NCI-H2196 treated with DMSO at 0.1 percent for 48 hours (cell line): ENCODE measurements around the gene CXCR4.

Source experiments
- DNase-seq: peaks from one replicate; lab custom pipeline; 2025; ENCODE audit not compliant: unreplicated experiment; lab: John Stamatoyannopoulos, UW

CXCR4 gene

GRCh38 chr2:136131961-136132824 lies 14.2 kb upstream of the CXCR4 start:
- no peak for DNase-seq

DNA sequence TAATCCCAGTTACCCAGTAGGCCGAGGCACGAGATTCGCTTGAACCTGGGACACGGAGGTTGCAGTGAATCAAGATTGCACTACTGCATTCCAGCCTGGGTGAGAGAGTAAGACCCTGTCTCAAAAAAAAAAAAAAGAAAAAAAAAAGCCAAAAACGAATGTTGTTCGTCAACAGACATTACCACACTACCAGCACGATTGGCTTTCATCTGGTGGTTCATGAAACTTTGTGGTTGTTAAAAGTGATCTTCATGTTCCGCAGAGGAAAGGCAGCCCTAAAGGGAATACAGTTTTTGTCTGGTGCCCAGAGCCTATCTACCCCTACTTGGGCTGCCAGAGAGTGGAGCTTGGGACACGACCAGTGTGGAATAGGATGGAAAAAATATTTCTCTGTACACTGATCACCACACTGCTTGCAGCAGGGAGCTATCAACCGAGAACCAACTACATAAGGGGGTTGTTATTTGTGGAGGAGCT lies 13.6 kb upstream of the CXCR4 start:
- DNase-seq = no peak

DNA sequence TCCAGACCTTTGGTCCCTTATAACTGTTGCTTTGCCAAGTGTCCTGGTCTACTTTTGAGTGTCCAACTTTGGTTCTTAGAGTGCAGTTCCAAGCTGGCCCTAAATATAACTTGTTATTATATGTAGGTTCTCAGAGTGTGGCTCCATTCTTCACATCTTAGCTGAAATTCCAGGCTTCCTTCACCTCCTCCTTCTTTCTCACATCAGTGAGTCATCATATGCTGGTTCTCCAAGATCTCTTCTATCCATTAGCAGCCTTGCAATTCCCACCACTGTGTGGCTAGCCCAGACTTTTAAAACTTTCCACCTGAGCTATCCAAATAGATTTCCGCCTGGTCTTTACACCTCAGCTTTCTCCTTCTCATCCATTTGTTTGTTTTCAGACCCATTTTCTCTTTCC lies 12.6 kb upstream of the CXCR4 start:
- no peak for DNase-seq

GRCh38 chr2:136130045-136130444 lies 12.1 kb upstream of the CXCR4 start:
- no peak for DNase-seq

DNA sequence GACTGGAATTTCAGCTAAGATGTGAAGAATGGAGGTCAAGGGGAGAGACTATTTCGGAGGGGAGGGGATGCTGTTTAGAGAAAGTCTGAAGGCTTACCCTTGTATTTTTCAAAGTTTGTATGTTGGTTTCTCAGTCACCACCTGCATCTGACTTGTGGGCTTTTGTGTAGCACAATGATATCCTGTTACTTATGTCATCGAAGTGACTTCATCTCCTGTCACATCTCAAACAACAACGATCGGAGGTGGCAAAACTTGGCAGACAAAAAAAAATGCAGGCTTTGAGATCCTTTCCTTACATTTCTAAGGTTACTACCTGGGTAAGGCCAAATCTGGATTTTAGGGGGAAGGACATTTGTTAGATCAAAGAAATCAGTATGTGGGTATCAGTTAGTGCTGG lies 11.7 kb upstream of the CXCR4 start:
- no peak for DNase-seq

DNA sequence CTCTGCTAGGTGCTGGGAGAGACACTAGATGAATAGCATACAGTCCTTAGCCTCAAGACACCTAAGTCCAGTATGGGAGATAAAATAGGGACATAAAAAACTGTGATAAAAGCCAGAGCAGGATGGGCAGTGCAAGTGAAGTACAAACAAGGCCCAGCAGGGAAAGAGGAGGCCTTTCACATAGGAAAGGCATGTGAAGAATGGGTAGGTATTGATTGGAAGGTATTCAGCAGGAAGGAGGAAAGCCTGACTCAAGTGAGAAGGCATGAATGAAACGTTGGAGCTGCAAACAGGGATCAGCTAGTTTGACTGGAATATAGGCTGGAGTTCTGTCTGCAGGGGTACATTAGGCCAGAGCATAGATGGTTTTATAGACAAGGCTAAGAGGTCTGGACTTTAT lies 11.0 kb upstream of the CXCR4 start:
- no peak for DNase-seq

GRCh38 chr2:136128366-136128765 lies 10.4 kb upstream of the CXCR4 start:
- no peak for DNase-seq

DNA sequence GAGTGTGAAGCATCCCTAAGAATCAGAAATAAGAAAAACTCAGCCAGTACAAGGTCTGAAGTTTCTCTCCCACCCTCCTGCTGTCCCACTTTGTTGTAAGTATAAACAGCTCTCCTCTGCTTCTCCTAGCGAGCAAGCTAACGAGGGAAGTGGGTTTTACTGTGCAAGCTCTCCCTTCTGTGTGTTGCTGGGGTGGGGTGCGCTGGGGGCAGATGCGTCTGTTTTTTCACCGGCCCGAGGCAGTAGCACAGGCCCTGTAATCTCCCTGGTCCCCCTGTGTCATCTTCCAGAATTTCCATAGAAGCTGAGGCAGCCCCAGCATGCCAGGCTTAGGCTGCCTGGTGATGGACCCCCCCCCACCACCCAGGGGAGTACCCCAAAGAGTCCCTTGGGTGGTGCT lies 9.4 kb upstream of the CXCR4 start:
- DNase-seq = no peak

DNA sequence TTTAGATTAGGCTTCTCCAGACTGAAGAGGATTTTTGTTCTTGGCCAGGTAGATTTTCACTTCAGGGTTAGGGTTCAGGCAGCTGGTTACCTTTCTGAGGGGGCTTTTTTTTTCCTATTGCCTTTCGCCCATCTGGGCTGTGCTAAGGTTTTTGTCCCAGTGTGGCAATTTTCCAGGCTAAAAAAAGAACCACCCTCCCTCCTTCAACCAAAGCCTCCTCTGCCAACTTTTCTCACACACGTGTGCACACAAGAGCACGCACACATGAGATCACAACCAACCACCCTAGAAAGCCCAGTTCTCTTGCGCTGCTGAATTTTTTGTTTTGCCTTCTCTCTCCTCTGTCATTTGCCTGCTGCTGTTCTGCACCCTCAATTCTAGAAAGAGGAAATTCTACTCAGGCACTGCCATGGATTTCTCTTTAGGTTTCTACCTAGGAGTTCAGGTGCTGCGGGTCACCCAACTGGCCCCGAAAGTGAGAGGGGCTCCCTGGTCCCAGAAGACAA lies 8.5 kb upstream of the CXCR4 start:
- DNase-seq = no peak

- no peak for DNase-seq
Measured at GRCh38 chr2:136126021-136126420, 8.1 kb upstream of the CXCR4 start.

GRCh38 chr2:136125236-136125635 lies 7.3 kb upstream of the CXCR4 start:
- no peak for DNase-seq

- no peak for DNase-seq
Measured at GRCh38 chr2:136124805-136125204, 6.9 kb upstream of the CXCR4 start.

DNA sequence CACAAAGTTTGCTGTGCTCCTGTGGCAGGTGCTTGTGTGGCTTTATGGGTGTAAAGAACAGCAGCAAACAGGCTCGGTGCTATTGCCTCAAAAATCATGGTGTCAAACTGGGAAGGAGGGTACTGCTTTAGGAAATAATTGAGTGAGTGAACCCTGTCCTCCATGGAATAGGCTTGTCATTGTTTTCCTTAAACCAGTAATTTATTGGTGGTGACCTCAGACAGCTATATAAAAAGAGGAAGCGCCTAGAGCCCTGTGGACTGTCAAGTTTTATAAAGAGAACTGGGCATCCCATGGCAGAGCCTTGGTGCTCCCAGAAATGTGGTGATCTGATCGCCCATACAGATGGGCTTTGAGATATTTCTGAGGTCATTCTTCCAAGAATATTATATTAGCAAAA lies 4.7 kb upstream of the CXCR4 start:
- no peak for DNase-seq

DNA sequence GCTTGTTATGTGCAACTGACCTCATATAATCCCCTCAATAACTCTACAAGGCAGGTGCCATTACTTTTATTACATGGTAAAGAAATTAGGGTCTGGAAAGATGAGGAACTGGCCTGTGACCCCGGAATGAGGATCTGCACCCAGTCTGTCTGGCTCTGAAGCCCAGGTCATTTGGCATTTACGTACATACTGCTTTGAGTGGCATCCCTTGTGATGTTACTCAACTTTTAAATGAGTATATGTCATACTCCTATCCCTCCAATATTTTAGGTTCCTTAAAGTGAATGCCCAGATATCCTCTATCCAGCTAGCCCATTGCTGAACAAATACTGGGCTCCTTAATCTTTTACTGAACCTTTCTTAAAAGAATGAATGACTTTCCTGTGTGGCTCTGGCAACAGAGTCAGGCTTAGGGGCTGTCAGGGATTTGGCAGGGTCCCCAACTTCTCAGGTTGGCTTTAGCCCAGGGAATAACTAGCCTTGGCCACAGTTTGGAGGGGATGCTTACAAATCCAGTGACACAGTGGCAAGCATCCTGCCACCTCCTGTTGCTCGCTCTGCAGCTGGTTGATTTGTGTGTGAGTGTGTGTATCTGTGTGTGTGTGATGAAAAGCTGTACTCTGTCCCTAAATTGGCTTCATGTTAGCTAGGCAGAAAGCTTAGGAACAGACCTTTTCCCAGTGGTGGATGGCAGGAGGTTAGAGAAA lies 3.4 kb upstream of the CXCR4 start:
- no peak for DNase-seq

- DNase-seq = no peak
Measured at GRCh38 chr2:136119717-136120675, 2.0 kb upstream of the CXCR4 start.

DNA sequence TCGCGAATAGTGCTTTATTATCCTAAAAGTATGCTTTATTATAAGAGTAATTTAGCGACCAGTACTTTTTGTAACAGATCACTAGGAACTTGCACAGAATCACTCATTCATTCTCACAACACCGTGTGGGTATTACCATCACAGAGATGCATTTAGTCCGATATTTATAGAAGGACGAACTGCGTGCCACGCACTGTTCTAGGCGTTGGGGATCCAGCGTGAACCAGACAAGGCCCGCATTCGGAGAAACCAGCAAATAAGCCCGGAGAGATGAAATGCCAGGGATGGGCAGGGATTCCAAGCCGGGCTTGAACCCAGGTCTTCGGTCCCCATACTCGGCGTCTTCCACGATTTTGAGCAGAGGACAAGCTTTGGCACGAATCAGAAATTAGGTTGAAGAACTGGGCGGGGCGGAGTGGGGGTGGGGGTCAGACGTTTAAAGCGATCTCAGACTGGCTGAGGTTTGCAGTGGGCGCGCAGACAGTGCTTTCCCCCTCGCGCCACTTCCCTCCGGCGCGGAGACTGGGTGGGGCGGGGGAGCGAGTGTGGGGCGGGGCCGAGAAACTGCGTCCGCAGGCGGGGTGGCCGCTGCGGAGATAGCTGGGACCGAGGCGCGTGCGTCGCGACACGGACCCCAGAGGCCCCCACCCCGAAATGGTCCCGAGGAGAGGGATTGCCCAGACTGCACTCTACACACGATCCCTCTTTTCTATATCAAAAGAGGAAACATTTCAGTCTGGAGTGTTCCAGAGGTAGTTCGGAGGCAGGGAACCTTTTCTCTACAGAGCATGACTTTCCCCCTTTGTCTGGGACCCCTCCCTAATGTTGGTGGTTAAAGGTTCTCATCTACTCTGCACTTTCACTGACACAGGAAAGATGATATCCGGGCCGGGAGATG lies 1.1 kb upstream of the CXCR4 start:
- DNase-seq = no peak

DNA sequence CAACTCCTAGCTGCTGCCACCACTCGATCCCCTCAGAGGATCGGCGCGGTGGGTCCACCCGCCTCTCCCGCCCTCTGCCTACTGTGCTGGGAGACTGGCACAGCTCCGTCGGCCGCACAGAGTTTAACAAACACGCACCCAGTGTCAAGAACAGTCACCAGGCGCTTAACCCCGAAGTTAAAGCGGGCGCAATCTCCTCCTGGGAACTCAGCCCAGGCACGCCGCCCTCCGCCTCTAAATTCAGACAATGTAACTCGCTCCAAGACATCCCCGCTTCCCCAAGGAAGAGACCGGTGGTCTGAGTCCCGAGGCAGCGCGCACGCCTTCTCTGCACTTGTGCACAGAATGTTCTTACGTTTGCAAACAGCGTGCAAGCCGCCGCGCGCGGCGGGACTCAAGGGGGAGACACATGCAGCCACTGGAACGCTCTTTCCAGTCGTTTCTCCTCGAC lies 533 bp downstream of the CXCR4 start:
- no peak for DNase-seq

DNA sequence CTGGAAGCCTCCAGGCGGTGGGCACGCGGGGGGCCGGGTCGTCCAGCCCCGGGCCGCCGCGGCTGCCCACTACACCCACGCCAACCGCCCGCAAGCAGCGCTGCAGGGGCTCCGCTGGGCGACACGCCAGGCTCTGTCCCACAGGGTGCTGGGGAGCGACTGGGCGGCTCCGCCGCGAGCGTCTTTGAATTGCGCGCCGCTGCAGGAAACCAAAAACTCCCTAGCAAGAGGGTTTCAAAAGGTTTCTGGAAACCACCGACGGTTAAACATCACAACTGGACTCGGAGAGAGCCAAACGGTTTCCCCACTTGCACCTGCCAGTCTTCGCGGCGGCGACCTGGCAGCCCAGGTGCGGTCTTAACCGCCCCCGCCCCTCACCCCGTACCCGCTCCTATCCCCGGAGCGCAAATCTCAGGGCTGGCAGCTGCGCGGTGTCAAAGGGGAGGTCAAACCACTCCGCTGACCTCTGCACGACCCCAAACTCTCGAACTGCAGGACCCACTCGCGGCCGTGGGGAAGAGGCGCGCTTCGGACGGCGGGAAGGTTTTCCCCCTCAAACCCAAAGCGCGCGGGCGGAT lies 1.0 kb downstream of the CXCR4 start:
- no peak for DNase-seq

DNA sequence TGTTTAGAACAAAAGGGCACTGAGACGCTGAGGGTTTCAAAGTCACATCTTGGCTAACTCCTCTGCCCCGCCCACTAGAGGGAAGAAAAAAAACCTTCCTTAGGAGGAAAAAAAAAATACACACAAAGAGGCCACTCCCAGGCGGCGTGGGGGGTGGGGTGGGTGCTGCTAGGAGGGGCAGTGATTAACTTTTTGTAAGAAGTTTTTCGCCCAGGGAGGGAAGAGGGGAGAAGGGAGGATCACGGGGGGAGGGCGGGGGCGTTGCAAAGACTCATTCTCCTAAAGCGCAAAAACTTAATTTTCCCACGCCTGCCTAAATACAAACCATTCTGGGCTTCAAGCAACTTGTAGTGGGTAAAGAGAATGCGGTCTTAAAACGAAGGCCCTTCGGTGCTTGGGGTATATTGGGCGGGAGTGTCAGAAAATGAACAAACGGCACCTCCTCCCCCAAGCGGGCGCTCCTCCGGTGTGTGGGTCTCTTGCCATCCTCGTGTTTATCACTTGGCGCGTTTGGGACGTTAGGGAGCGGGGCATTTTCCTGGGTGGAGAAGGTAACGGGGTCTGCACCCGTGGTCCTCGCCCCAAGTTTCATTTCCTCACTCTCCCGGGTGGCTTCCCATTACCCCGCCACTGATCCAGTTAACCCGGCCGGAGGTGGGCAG lies 1.7 kb downstream of the CXCR4 start:
- DNase-seq = no peak
